B cell (primary cell): ENCODE data around the gene RAB17. TPM values are rescaled to one million over a fixed set of nuclear protein-coding genes. Genes with fewer than 3 reads are reported as not detected.

Experiments used
- ATAC-seq: fragments of 200-7000 bp; cut with Tn5 transposase; one replicate; pipeline ENCODE4 v1.10.0; 2021; ENCODE audit warnings: low read depth, mild to moderate bottlenecking, moderate number of reproducible peaks, moderate library complexity
- CTCF ChIA-PET: fragments of 350-600 bp; sonication (Branson Sonifier 250); formaldehyde crosslinking; loops from one replicate; lab custom pipeline; 2021; ENCODE audit warnings: antibody characterized with exemption, inconsistent platforms; lab: Charles Lee
- POLR2A ChIA-PET: fragments of 350-600 bp; sonication (Branson Sonifier 250); formaldehyde crosslinking; loops from one replicate; lab custom pipeline; 2021; ENCODE audit warnings: antibody characterized with exemption; lab: Charles Lee
- DNase-seq: peaks from one replicate; pipeline ENCODE4 v3.0.0; 2013
- H2AFZ ChIP-seq: 2 replicates; pipeline ENCODE4 v1.6.1; 2012; ENCODE audit warnings: mild to moderate bottlenecking, low read depth, low read length; ENCODE audit not compliant: insufficient read depth, poor library complexity, severe bottlenecking
- H3K27ac ChIP-seq, 2 donors: 1 replicate in 1 of 2; 2 replicates in 1 of 2; pipeline ENCODE4 v1.5.1; 2012 to 2013; ENCODE audit warnings: low read length in 2 of 2, mild to moderate bottlenecking in 2 of 2, moderate library complexity in 1 of 2
- H3K27me3 ChIP-seq, 4 experiments: fragments of 200-600 bp in 1 of 4; sonication (generic) in 1 of 4; replicated peaks in 1 of 4; 1 replicate in 2 of 4; 2 replicates in 2 of 4; pipeline versions ENCODE4 v1.6.1 to v1.7.0; 2013 to 2016; ENCODE audit warnings: low read length in 3 of 4, mild to moderate bottlenecking in 2 of 4, mixed read lengths in 1 of 4, moderate library complexity in 1 of 4; ENCODE audit not compliant: insufficient read depth in 4 of 4, control insufficient read depth in 3 of 4; ENCODE audit errors: control extremely low read depth in 1 of 4
- H3K36me3 ChIP-seq, 2 experiments: replicated peaks in 1 of 2; 1 replicate in 1 of 2; 2 replicates in 1 of 2; pipeline versions ENCODE4 v1.6.1 to v1.7.1; 2013; ENCODE audit warnings: low read length in 1 of 2; ENCODE audit not compliant: insufficient read depth in 2 of 2, control insufficient read depth in 1 of 2; ENCODE audit errors: control extremely low read depth in 1 of 2, extremely low read depth in 1 of 2
- H3K4me1 ChIP-seq, 2 donors: fragments of 200-600 bp in 1 of 2; sonication (generic) in 1 of 2; 1 replicate in 1 of 2; 2 replicates in 1 of 2; pipeline versions ENCODE4 v1.5.1 to v1.6.1; 2013 to 2017; ENCODE audit warnings: low read length in 2 of 2; ENCODE audit not compliant: control insufficient read depth in 2 of 2, insufficient read depth in 2 of 2
- H3K4me2 ChIP-seq: replicated peaks from 2 replicates; pipeline ENCODE3; 2012; ENCODE audit warnings: mild to moderate bottlenecking, low read depth, low read length; ENCODE audit not compliant: poor library complexity, severe bottlenecking
- H3K4me3 ChIP-seq, 5 experiments: fragments of 200-600 bp in 1 of 5; sonication (generic) in 1 of 5; 1 replicate in 3 of 5; 2 replicates in 2 of 5; pipeline versions ENCODE4 v1.5.1 to v1.7.0; 2011 to 2016; ENCODE audit warnings: low read length in 4 of 5, mild to moderate bottlenecking in 4 of 5, low read depth in 2 of 5, control low read depth in 1 of 5, moderate library complexity in 1 of 5; ENCODE audit not compliant: insufficient read depth in 1 of 5; ENCODE audit errors: control extremely low read depth in 1 of 5, extremely low read depth in 1 of 5
- H3K79me2 ChIP-seq: fragments of 200-600 bp; sonication (generic); one replicate; pipeline ENCODE4 v1.6.0; 2016; ENCODE audit warnings: low read length; ENCODE audit not compliant: control insufficient read depth, insufficient read depth
- H3K9ac ChIP-seq: fragments of 200-600 bp; sonication (generic); 2 replicates; pipeline ENCODE4 v1.6.1; 2017; ENCODE audit warnings: mild to moderate bottlenecking, low read length, moderate library complexity
- H3K9me3 ChIP-seq, 3 donors: one replicate each; pipeline versions ENCODE4 v1.6.1 to v1.7.1; 2013; ENCODE audit warnings: low read length in 2 of 3; ENCODE audit not compliant: control insufficient read depth in 2 of 3, insufficient read depth in 1 of 3; ENCODE audit errors: control extremely low read depth in 1 of 3
- H4K20me1 ChIP-seq: 2 replicates; pipeline ENCODE4 v1.6.0; 2012; ENCODE audit warnings: mild to moderate bottlenecking, low read length; ENCODE audit not compliant: insufficient read depth, control insufficient read depth, poor library complexity, severe bottlenecking
- H3K27ac Mint-ChIP-seq: one replicate; pipeline ENCODE4 v1.8.0; 2021; ENCODE audit warnings: mixed read lengths
- H3K27me3 Mint-ChIP-seq: one replicate; pipeline ENCODE4 v1.8.0; 2021; ENCODE audit warnings: mixed read lengths
- H3K4me1 Mint-ChIP-seq: one replicate; pipeline ENCODE4 v1.8.0; 2021; ENCODE audit warnings: mixed read lengths
- H3K4me3 Mint-ChIP-seq: one replicate; pipeline ENCODE4 v1.8.0; 2021; ENCODE audit warnings: mixed read lengths
- H3K9me3 Mint-ChIP-seq: one replicate; pipeline ENCODE4 v1.8.0; 2022; ENCODE audit warnings: mixed read lengths; ENCODE audit not compliant: insufficient read depth
- EZH2 ChIP-seq: IDR thresholded peaks from 2 replicates; pipeline ENCODE4 v1.6.1; 2012; ENCODE audit warnings: borderline replicate concordance, low read depth, mild to moderate bottlenecking, moderate library complexity, low read length; ENCODE audit not compliant: insufficient read depth, poor library complexity, severe bottlenecking
- WGBS: methylation state at CpG from one replicate; pipeline ENCODE4 v1.1.5; 2013; ENCODE audit warnings: missing lambda C conversion rate; ENCODE audit not compliant: insufficient coverage; 5-methylcytosine and 5-hydroxymethylcytosine counted together
- intact Hi-C: fragments of 100-400 bp; cut with micrococcal nuclease; formaldehyde crosslinking; loops from one replicate; pipeline ENCODE4 v1.10.0; 2022
- polyA plus RNA-seq: library from polyadenylated mRNA; depleted of rRNA; stranded (reverse); fragments of >200 nt; gene quantifications from 2 replicates; pipeline ENCODE4 v1.2.3, GENCODE V29; 2012
- total RNA-seq, 2 donors: library from RNA; stranded (reverse); fragments of 120-200 nt in 1 of 2; gene quantifications; 1 replicate in 1 of 2; 2 replicates in 1 of 2; pipeline versions ENCODE4 v1.2.3 to v1.2.4, GENCODE V29; 2013 to 2022
- TF ChIP-seq, protein P1 (sequence below): fragments of 200-600 bp; IDR thresholded peaks from one replicate; pipeline ENCODE4 v1.8.0; 2022; ENCODE audit warnings: antibody characterized with exemption, mild to moderate bottlenecking

The RAB17 gene
- total and polyA plus RNA-seq, 2 donors (not counting 1 experiment from before 2014, with no cell fraction given): not detected

DNA sequence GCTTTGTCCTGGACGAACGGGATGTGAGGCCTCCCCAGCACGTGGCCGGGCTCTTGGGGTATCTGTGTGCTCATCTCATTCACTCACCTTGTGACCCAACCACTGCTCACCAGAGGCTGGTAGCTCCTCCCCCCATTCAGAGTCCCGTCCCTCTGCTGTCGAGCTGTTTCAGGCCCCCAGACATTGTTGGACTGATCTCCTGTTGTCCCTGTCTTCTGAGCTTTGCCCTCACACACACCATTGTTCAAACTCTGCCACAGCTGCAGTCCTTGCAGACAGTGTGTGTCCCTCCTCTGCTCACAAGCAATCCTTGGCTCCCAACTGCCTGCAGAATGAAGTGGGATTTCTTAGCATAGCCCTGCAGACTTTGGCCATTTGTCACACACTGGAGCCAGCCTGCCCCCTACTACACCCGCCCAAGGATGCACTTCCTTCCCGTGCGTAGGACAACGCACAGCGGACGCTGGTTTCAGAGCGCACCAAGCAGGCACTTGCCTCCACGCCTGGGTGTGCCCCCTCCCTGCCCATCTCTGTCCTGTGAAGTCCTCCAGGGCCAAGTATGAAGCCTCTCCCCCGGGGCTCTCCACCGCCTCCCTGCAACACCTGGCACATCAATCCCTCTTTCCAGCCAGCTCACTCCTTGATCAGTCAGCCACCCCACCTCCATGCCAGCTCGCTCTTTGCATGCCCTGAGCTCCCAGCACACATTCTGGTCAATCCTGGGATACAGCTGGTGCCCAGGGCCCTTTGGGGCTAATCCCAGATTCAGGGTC, 40.7 kb downstream of the RAB17 start:
- no peak overlapping the region for H3K27ac Mint-ChIP-seq
- Histone ChIP-seq H3K4me1 (no peaks in the 10 kb centered on the region), H3K27me3 (peaks cover 0 to 3% (median 0%) of the 10 kb centered on the region in 4 experiments), H2AFZ (no peak overlapping the region), H3K36me3 (no peaks in the 10 kb centered on the region), H3K79me2 (no peaks in the 10 kb centered on the region), H3K27ac (no peak overlapping the region), H3K4me2 (no peak overlapping the region), H3K9ac (no peak overlapping the region), H4K20me1 (no peaks in the 10 kb centered on the region), H3K9me3 (peaks cover 0 to 7% (median under 1%) of the 10 kb centered on the region in 3 donors), H3K4me3 (no peak overlapping the region)
- POLR2A ChIA-PET: no interaction called here
- H3K4me1 Mint-ChIP-seq: no peaks in the 10 kb centered on the region
- H3K9me3 Mint-ChIP-seq: no peaks in the 10 kb centered on the region
- TF ChIP-seq, protein P1, sequence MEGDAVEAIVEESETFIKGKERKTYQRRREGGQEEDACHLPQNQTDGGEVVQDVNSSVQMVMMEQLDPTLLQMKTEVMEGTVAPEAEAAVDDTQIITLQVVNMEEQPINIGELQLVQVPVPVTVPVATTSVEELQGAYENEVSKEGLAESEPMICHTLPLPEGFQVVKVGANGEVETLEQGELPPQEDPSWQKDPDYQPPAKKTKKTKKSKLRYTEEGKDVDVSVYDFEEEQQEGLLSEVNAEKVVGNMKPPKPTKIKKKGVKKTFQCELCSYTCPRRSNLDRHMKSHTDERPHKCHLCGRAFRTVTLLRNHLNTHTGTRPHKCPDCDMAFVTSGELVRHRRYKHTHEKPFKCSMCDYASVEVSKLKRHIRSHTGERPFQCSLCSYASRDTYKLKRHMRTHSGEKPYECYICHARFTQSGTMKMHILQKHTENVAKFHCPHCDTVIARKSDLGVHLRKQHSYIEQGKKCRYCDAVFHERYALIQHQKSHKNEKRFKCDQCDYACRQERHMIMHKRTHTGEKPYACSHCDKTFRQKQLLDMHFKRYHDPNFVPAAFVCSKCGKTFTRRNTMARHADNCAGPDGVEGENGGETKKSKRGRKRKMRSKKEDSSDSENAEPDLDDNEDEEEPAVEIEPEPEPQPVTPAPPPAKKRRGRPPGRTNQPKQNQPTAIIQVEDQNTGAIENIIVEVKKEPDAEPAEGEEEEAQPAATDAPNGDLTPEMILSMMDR: no peak
- no peak for TF ChIP-seq EZH2
- WGBS: 73% methylated on average over 17 of the region's 17 CpGs
- H3K27me3 Mint-ChIP-seq: peaks cover 17% of the 10 kb centered on the region
- CTCF ChIA-PET: no interaction called here
- intact Hi-C loops: no loop called here
- DNase-seq (no peak), ATAC-seq (no peak)
- no peak overlapping the region for H3K4me3 Mint-ChIP-seq

DNA sequence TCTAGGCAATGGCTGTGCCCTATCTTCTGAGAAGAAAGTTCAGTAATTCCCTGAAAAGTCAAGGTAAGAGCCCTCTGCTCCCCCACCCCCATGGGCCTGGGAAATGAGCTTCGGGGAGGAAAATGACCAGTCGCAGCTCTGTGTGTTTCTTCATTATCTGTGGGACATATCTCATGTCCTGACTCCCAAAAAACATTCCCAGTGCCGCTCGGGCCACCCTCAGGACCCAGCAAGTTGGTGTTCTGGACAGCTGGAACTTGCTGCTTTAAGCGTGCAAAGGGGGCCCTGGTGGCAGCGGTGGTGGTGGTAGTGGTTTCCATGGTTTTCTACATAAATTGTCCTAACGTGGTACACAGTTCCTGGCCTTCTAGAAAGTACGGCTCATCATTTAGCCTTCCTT, 41.3 kb downstream of the RAB17 start:
- Mint-ChIP-seq H3K4me3 (no peak overlapping the region), H3K27me3 (peaks cover 17% of the 10 kb centered on the region), H3K27ac (no peak overlapping the region), H3K4me1 (no peaks in the 10 kb centered on the region), H3K9me3 (no peaks in the 10 kb centered on the region)
- intact Hi-C loops: no loop called here
- no peak for DNase-seq
- Histone ChIP-seq H3K9ac (no peak overlapping the region), H3K4me2 (no peak overlapping the region), H3K79me2 (no peaks in the 10 kb centered on the region), H3K9me3 (peaks cover 0 to 2% (median 0%) of the 10 kb centered on the region in 3 donors), H3K27me3 (peaks cover 0 to 3% (median 0%) of the 10 kb centered on the region in 4 experiments), H2AFZ (no peak overlapping the region), H3K27ac (no peak overlapping the region), H3K4me1 (no peaks in the 10 kb centered on the region), H4K20me1 (no peaks in the 10 kb centered on the region), H3K4me3 (no peak overlapping the region), H3K36me3 (no peaks in the 10 kb centered on the region)
- no peak for ATAC-seq
- no peak for TF ChIP-seq EZH2
- TF ChIP-seq, protein P1: no peak
- ChIA-PET POLR2A (no interaction called here), CTCF (no interaction called here)
- WGBS: 79% methylated on average over 3 of the region's 8 CpGs
